Measurements from ENCODE around the gene PPP1R1C.
"Not testable (repeated sequence)": the region's sequence is repeated elsewhere in the genome, so short reads cannot be mapped to it uniquely, and the experiment has no call there.

Gene PPP1R1C

GRCh38 chr2:181954538-181954883, 31.1 kb upstream of the PPP1R1C start:
- in situ Hi-C loops (cut with HindIII; ENCODE audit: low pct_unique_long_range_greater_than_20kb, low sequenced_read_pairs): no loop called here
- TF ChIP-seq JUND (IDR thresholded peaks at IDR 0.05; ENCODE audit: low read depth): no peak
- DNase-seq (ENCODE audit: low read depth in 1 of 2, low spot score in 1 of 2): no peak

- TF ChIP-seq JUND (IDR thresholded peaks at IDR 0.05; ENCODE audit: low read depth): no peak
- no peak for DNase-seq (ENCODE audit: low read depth in 1 of 2, low spot score in 1 of 2)
- in situ Hi-C loops (cut with HindIII; ENCODE audit: low pct_unique_long_range_greater_than_20kb, low sequenced_read_pairs): no loop called here
These were observed 30.6 kb upstream of the PPP1R1C start for GRCh38 chr2:181955010-181955409.

GRCh38 chr2:181955866-181956265, 29.8 kb upstream of the PPP1R1C start:
- in situ Hi-C loops (cut with HindIII; ENCODE audit: low pct_unique_long_range_greater_than_20kb, low sequenced_read_pairs); DNase-seq (ENCODE audit: low read depth in 1 of 2, low spot score in 1 of 2): not testable (repeated sequence)

GRCh38 chr2:181957668-181958067, 28.0 kb upstream of the PPP1R1C start:
- TF ChIP-seq JUND (IDR thresholded peaks at IDR 0.05; ENCODE audit: low read depth): no peak
- DNase-seq (ENCODE audit: low read depth in 1 of 2, low spot score in 1 of 2): no peak
- in situ Hi-C loops (cut with HindIII; ENCODE audit: low pct_unique_long_range_greater_than_20kb, low sequenced_read_pairs): no loop called here

- DNase-seq (ENCODE audit: low read depth in 1 of 2, low spot score in 1 of 2): no peak
- TF ChIP-seq JUND (IDR thresholded peaks at IDR 0.05; ENCODE audit: low read depth): no peak
- in situ Hi-C loops (cut with HindIII; ENCODE audit: low pct_unique_long_range_greater_than_20kb, low sequenced_read_pairs): no loop called here
These were observed 26.9 kb upstream of the PPP1R1C start for GRCh38 chr2:181958726-181959125.

GRCh38 chr2:181959508-181959907, 26.1 kb upstream of the PPP1R1C start:
- in situ Hi-C loops (cut with HindIII; ENCODE audit: low pct_unique_long_range_greater_than_20kb, low sequenced_read_pairs): no loop called here
- DNase-seq (ENCODE audit: low read depth in 1 of 2, low spot score in 1 of 2): no peak
- no peak for TF ChIP-seq JUND (IDR thresholded peaks at IDR 0.05; ENCODE audit: low read depth)

GRCh38 chr2:181961167-181961566, 24.5 kb upstream of the PPP1R1C start:
- in situ Hi-C loops (cut with HindIII; ENCODE audit: low pct_unique_long_range_greater_than_20kb, low sequenced_read_pairs); DNase-seq (ENCODE audit: low read depth in 1 of 2, low spot score in 1 of 2): not testable (repeated sequence)

- no peak for TF ChIP-seq JUND (IDR thresholded peaks at IDR 0.05; ENCODE audit: low read depth)
- in situ Hi-C loops (cut with HindIII; ENCODE audit: low pct_unique_long_range_greater_than_20kb, low sequenced_read_pairs): no loop called here
- no peak for DNase-seq (ENCODE audit: low read depth in 1 of 2, low spot score in 1 of 2)
These were observed 23.5 kb upstream of the PPP1R1C start for GRCh38 chr2:181962142-181962541.

- in situ Hi-C loops (cut with HindIII; ENCODE audit: low pct_unique_long_range_greater_than_20kb, low sequenced_read_pairs): no loop called here
- TF ChIP-seq JUND (IDR thresholded peaks at IDR 0.05; ENCODE audit: low read depth): no peak
These were observed 15.4 kb upstream of the PPP1R1C start for GRCh38 chr2:181970160-181970794.

GRCh38 chr2:181971032-181971431, 14.6 kb upstream of the PPP1R1C start:
- TF ChIP-seq JUND (IDR thresholded peaks at IDR 0.05; ENCODE audit: low read depth): no peak
- in situ Hi-C loops (cut with HindIII; ENCODE audit: low pct_unique_long_range_greater_than_20kb, low sequenced_read_pairs): no loop called here
- DNase-seq (ENCODE audit: low read depth in 1 of 2, low spot score in 1 of 2): no peak

More at GRCh38 chr2:181970160-181970794, 15.4 kb upstream of the PPP1R1C start:
- DNase-seq (ENCODE audit: low read depth in 1 of 2, low spot score in 1 of 2): no peak

- in situ Hi-C loops (cut with HindIII; ENCODE audit: low pct_unique_long_range_greater_than_20kb, low sequenced_read_pairs): no loop called here
- TF ChIP-seq JUND (IDR thresholded peaks at IDR 0.05; ENCODE audit: low read depth): no peak
- no peak for DNase-seq (ENCODE audit: low read depth in 1 of 2, low spot score in 1 of 2)
These were observed 13.1 kb upstream of the PPP1R1C start for GRCh38 chr2:181972431-181973170.

GRCh38 chr2:181973171-181973783, 12.4 kb upstream of the PPP1R1C start:
- in situ Hi-C loops (cut with HindIII; ENCODE audit: low pct_unique_long_range_greater_than_20kb, low sequenced_read_pairs): no loop called here
- TF ChIP-seq JUND (IDR thresholded peaks at IDR 0.05; ENCODE audit: low read depth): no peak
- no peak for DNase-seq (ENCODE audit: low read depth in 1 of 2, low spot score in 1 of 2)

- no peak for DNase-seq (ENCODE audit: low read depth in 1 of 2, low spot score in 1 of 2)
- in situ Hi-C loops (cut with HindIII; ENCODE audit: low pct_unique_long_range_greater_than_20kb, low sequenced_read_pairs): no loop called here
- TF ChIP-seq JUND (IDR thresholded peaks at IDR 0.05; ENCODE audit: low read depth): no peak
These were observed 7.8 kb upstream of the PPP1R1C start for GRCh38 chr2:181977661-181978350.
